Inferior parietal cortex (tissue), 1 donor: ENCODE results near the gene TBC1D10A.

Source experiments
- DNase-seq: peaks from one replicate; pipeline ENCODE4 v3.0.0-alpha.2; 2016; ENCODE audit errors: extremely low spot score

The TBC1D10A gene

GRCh38 chr22:30247561-30247960 lies 79.2 kb downstream of the TBC1D10A start:
- no peak for DNase-seq

- no peak for DNase-seq
Measured at GRCh38 chr22:30246814-30247376, 79.8 kb downstream of the TBC1D10A start.

GRCh38 chr22:30245985-30246813 lies 80.5 kb downstream of the TBC1D10A start, which contains the start of gene LIF:
LIF (minus strand) TSS chr22:30246759; CDS start chr22:30246695, 64 bp downstream.
- DNase-seq = no peak

GRCh38 chr22:30245181-30245984 lies 81.4 kb downstream of the TBC1D10A start:
- no peak for DNase-seq

DNA sequence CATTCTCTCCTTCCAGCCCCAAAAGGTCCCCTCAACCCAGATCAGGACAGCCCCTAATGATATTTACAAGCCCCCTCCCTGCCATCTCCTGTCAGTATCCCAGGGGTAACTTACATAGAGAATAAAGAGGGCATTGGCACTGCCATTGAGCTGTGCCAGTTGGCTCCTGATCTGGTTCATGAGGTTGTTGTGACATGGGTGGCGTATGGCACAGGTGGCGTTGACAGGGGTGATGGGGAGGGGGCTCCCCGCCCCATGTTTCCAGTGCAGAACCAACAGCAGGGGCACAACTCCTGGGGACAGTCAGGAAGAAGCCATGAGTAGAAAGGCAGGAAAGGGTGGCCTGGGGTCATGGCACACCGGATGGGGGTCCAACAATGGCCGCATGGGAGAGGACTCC lies 82.1 kb downstream of the TBC1D10A start:
- DNase-seq = no peak

- DNase-seq = no peak
Measured at GRCh38 chr22:30244066-30244465, 82.7 kb downstream of the TBC1D10A start.

GRCh38 chr22:30243661-30244060 lies 83.1 kb downstream of the TBC1D10A start:
- DNase-seq = no peak
